M059J (cell line): ENCODE data around the gene IL36RN. TPM values are rescaled to one million over a fixed set of nuclear protein-coding genes. Genes with fewer than 3 reads are reported as not detected.

Experiments used
- DNase-seq: peaks from one replicate; pipeline ENCODE4 v3.0.0-alpha.2; 2012; ENCODE audit warnings: low read depth
- total RNA-seq: library from RNA; depleted of rRNA; stranded (reverse); fragments of >200 nt; shearing (Covaris generic); gene quantifications from 2 replicates; pipeline ENCODE4 v1.2.3, GENCODE V29; 2014

IL36RN gene
- total RNA-seq, 1 experiment from 2014 or later = not detected

- no peak for DNase-seq
Observed at GRCh38 chr2:113046465-113046864, 12.5 kb upstream of the IL36RN start.

- no peak for DNase-seq
Observed at GRCh38 chr2:113050921-113051895, 7.8 kb upstream of the IL36RN start.

- no peak for DNase-seq
Observed at GRCh38 chr2:113052396-113052917, 6.5 kb upstream of the IL36RN start, which contains the start of gene IL36B. Gene IL36B, minus strand, starts transcription at chr2:113052867.

GRCh38 chr2:113053666-113054065, 5.3 kb upstream of the IL36RN start:
- no peak for DNase-seq

GRCh38 chr2:113054066-113054465, 4.9 kb upstream of the IL36RN start:
- no peak for DNase-seq

GRCh38 chr2:113056521-113056920, 2.5 kb upstream of the IL36RN start:
- no peak for DNase-seq

GRCh38 chr2:113057117-113057516, 1.9 kb upstream of the IL36RN start:
- no peak for DNase-seq

GRCh38 chr2:113058411-113058994, 495 bp upstream of the IL36RN start:
- DNase-seq = no peak

GRCh38 chr2:113060396-113060795, 1.4 kb downstream of the IL36RN start:
- no peak for DNase-seq

- DNase-seq = no peak
Observed at GRCh38 chr2:113060796-113061195, 1.8 kb downstream of the IL36RN start.

- DNase-seq = no peak
Observed at GRCh38 chr2:113061241-113061640, 2.2 kb downstream of the IL36RN start.

- DNase-seq = no peak
Observed at GRCh38 chr2:113061896-113062770, 3.1 kb downstream of the IL36RN start.

GRCh38 chr2:113064281-113064680, 5.3 kb downstream of the IL36RN start:
- no peak for DNase-seq

GRCh38 chr2:113064898-113065297, 5.9 kb downstream of the IL36RN start:
- DNase-seq = no peak

GRCh38 chr2:113067681-113068080, 8.7 kb downstream of the IL36RN start, which contains the start of gene IL1F10:
Gene IL1F10, plus strand, starts transcription at chr2:113067970. Its CDS starts 4,769 bp downstream, at chr2:113072739.
- DNase-seq = no peak

GRCh38 chr2:113068249-113068648, 9.3 kb downstream of the IL36RN start:
- no peak for DNase-seq

- DNase-seq = peak; percentile 21
Observed at GRCh38 chr2:113068706-113069485, 9.9 kb downstream of the IL36RN start.

GRCh38 chr2:113069676-113070605, 10.9 kb downstream of the IL36RN start:
- peak; percentile 35 for DNase-seq

- no peak for DNase-seq
Observed at GRCh38 chr2:113070606-113070975, 11.6 kb downstream of the IL36RN start.

- no peak for DNase-seq
Observed at GRCh38 chr2:113072584-113072983, 13.6 kb downstream of the IL36RN start.
